ENCODE results near the gene APCDD1.
A peak's percentile ranks its signal among the peaks of the same experiment; 100 is the strongest.
"Not testable (repeated sequence)": the region's sequence is repeated elsewhere in the genome, so short reads cannot be mapped to it uniquely, and the experiment has no call there.

The APCDD1 gene

DNA sequence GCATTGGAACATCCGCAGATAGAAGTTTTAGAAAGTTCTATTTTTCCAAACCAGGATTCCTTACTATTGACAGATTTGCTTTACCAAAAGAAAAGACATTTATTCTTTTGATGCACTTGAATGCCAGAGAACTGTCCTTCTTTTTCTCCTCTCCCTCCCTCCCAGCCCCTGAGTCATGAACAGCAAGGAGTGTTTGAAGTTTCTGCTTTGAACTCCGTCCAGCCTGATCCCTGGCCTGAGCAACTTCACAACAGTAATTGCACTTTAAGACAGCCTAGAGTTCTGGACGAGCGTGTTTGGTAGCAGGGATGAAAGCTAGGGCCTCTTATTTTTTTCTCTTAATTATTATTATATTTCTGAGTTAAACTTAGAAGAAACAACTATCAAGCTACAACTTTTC, 33.6 kb downstream of the APCDD1 start:
- DNase-seq, result peak in 2 of 58 donors; percentile 21 to 28

DNA sequence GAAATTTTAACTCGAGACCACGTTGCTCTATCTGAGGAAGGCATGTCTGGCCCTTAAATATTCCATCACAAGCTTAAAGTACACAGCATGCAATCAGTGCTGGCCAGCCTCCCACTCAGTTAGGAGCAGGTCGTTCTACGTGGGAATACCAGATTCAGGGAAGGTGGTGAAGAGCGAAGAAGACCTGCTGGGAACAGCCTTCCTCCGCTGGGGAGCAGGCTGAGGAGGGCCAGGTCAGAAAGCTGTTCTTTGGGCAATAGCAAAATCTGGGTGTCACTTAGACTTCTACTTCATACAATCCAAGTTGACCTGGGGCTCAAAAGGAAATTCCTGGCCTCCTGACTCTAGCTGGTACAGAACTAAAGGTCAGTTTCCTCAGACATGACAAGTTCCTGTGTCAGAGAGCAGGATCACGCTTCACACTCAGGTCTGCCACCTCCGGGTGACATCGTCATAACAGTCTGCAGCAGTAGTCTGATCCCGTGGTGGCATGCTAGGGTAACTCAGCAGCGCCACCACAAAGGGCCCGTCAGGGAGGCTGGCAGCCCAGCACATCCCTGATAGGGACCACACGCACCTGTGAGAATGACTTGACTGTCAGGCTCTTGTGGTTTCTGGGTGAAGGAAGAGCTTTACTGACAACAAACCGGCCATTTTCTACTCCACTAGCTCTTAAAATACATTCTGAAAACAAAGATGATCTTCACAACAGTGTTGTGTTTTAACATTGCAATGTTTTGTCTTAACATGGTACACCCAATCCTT, 36.1 kb downstream of the APCDD1 start:
- DNase-seq, result peak in 15 of 58 donors; percentile 19 to 60 (median 41)

DNA sequence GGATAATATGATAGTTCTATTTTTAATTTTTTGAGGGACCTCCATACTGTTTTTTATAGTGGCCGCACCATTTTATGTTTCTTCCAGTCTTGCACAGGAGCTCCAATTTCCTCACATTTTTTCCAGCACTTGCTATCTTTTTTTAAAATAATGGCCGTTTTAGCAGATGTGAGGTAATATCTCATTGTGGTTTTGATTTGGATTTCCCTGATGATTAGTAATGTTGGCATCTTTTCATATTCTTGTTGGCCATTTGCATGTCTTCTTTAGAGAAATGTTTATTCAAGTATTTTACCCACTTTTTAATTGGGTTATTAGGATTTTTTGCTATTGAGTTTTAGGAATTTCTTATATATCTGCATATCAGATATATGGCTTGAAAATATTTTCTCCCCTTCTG, 41.5 kb downstream of the APCDD1 start:
- DNase-seq, result no peak

GRCh38 chr18:10497206-10497749, 42.8 kb downstream of the APCDD1 start:
- no peak for DNase-seq

DNA sequence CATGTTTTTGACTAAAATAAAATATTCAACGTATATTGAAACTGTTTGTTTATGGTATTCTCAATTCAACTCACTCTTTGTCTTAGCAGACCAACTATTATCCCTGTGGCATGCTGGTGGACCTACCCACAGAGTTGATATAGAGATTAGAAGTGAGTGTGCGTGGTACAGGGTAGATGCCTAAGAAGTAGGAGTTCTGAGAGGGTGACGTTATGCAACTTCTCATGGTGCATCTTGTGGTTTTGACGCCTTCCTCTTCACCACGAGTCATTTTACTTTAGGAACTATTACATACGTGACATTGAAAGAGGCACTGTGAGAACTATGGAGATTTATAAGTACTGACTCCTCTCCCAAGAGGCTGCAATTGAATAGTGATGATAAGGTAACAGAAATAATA, 44.8 kb downstream of the APCDD1 start:
- DNase-seq, result no peak

DNA sequence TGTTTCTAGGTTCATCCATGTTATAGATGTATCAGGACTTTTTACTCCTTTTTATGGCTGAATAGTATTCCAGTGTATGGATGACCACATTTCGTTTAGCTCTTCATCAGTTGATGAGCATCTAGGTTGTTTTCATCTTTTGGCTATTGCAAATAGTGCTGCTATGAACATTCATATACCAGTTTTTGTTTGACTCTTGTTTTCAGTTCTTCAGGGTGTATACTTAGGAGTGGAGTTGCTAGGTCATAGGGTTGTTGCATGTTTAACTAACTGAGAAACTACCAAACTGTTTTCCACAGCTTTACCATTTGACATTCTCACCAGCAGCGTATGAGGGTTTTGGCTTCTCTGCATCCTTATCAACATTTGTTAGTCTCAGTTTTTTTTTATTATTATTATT, 45.6 kb downstream of the APCDD1 start:
- DNase-seq, result no peak

DNA sequence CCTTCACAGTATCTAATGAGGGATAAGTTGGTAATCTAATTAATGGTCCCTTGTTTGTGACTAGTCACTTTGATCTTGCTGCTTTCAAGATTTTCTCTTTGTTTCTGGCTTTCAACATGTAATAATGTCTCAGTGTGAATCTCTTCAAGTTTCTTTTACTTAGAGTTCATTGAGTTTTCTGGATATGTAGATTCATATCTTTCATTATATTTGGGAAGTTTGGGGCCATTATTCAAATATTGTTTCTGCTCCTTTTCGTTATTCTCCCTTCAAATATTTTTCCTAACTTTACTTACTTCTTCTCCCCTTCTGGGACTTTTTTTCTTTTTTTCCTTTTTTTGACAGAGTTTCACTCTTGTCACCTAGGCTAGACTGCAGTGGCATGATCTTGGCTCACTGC, 50.3 kb downstream of the APCDD1 start:
- DNase-seq, result no peak

GRCh38 chr18:10505892-10506291, 51.5 kb downstream of the APCDD1 start:
- not testable (repeated sequence) for DNase-seq

DNA sequence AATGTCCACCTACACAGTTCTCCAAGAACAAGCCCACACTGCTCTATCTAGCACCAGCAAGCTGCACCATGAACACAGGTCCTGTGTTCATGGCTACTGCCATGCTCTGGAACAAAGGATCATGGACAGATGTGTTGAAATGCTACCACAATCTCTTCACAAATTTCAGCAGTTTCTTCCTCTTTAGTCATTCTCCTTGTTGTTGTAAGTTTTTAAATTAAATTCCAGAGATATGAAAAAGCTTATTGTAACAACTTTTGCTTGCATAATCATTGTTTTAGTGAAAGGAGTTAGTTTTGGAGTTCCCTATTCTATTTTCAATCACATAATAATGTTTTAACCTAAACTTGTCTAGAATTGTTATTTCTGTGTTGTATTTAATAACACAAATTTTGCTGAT, 54.2 kb downstream of the APCDD1 start:
- DNase-seq, result no peak

GRCh38 chr18:10511236-10511635, 56.8 kb downstream of the APCDD1 start:
- DNase-seq, result no peak

- DNase-seq, result peak in 14 of 58 donors; percentile 12 to 62 (median 34)
Observed at GRCh38 chr18:10514082-10514481, 59.6 kb downstream of the APCDD1 start.

- no peak for DNase-seq
Observed at GRCh38 chr18:10514601-10515000, 60.2 kb downstream of the APCDD1 start.

- peak in 1 of 58 donors; percentile 26 for DNase-seq
Observed at GRCh38 chr18:10515456-10515855, 61.0 kb downstream of the APCDD1 start.

GRCh38 chr18:10516078-10516477, 61.6 kb downstream of the APCDD1 start:
- DNase-seq, result no peak

GRCh38 chr18:10518595-10519255, 64.3 kb downstream of the APCDD1 start:
- DNase-seq, result peak in 51 of 58 donors; percentile 24 to 86 (median 61)

GRCh38 chr18:10519366-10519765, 64.9 kb downstream of the APCDD1 start:
- DNase-seq, result no peak

DNA sequence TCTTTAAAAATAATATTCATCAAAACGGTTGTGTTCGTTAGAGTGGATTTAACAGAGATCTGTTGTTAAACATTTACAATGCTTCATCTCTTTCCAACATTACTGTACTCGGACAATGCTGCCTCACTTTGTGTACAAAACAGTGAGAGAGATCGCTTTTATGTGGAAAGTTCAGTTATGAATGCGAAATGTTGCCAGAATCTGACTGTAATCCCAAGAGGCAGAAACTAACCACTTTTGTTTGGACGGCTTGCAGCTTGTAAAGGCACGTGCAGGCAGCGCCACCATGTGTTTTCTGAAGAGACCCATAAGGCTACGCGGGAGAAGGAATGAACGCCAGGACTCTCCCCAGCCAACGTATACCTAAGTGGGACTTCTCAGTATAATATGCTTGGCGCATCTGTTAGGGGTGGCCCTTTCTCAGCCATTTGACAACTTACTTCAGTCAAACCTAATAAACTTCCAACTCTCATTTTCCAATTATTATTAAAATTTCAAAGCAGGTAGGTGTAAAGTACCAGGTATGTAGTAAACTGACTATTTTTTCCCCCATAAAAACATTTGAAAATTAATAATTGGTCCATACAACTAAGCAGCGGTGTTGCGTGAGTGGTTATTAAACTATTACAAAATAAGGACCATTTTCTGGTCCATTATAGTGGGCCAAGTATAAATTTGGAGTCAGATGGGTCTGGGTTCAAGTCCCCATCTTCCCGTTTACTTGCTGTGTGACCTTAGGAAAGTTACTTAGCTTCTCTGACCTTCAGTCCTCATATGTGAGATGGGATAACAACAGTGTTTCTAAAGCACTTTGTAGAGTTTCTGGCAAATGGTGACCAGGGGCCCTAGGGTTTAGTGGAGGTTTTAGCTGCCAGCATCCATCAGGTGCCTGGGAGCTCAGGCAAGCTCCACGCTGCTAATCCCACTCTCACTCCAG, 65.8 kb downstream of the APCDD1 start:
- DNase-seq, result peak in 53 of 58 donors; percentile 22 to 88 (median 65)

DNA sequence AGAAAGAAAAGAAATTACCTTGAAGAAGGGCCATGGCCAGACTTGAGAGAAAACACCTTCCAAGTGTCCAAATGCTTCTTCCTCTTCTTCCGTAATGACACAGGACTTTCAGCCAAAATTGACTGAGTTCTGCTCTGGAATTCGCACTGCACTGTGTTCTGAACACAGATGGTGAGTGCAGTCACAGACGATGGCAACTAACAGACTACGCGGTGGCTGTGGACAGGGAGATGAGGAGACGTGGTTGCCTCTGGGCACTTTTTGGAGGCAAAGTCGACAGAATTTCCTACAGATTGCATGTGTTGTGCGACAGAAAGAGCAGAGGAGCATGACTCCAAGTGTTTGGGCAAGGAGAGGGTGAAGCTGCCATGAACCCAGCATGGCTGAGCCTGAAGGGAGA, 67.1 kb downstream of the APCDD1 start:
- peak in 2 of 58 donors; percentile 6 to 38 for DNase-seq

DNA sequence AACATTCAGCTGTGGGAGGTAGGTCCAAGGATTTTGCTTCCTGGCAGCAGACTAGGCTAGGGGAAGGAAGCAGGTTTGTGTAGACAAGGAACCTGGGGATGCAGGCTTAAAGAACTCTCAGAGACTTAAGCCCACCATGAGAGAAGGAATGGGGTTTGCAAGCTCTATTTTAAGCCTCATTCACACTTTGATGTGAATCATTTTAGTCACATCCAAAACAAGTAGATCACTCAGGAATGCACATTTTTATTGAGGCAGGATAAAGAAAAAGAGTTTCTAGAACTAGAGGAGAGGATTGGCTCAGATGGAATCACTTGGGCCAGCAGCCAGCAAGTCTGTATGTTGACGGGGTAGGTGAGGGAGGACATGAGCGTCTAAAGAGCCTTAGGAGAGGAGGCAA, 68.1 kb downstream of the APCDD1 start:
- no peak for DNase-seq

DNA sequence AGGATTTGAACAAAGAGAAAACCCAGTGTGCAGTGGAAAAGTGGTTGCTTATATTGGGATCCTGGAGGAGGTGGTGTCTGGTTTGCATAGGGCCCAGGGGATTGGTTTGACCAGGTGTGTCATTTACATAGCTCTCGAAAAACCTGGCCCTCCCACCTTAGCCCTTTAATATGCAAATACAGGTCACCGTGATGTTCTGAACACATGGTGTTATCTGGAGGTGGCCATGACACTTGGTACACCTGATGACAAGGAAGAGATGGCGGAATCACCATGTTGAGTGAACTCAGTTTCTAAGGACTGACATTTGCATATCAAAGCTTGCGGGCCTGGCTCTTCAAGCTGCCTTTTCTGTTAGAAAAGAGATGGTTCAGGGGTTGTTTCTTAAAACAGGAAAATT, 69.1 kb downstream of the APCDD1 start:
- DNase-seq, result no peak
